ENCODE measurements around the gene GPR89A. TPM values are rescaled to one million over a fixed set of nuclear protein-coding genes. Genes with fewer than 3 reads are reported as not detected.
"Not testable (repeated sequence)": the region's sequence is repeated elsewhere in the genome, so short reads cannot be mapped to it uniquely, and the experiment has no call there.

GPR89A gene
- total and polyA plus RNA-seq, 2 experiments from 2014 or later, result 13.3 to 24.3 TPM

DNA sequence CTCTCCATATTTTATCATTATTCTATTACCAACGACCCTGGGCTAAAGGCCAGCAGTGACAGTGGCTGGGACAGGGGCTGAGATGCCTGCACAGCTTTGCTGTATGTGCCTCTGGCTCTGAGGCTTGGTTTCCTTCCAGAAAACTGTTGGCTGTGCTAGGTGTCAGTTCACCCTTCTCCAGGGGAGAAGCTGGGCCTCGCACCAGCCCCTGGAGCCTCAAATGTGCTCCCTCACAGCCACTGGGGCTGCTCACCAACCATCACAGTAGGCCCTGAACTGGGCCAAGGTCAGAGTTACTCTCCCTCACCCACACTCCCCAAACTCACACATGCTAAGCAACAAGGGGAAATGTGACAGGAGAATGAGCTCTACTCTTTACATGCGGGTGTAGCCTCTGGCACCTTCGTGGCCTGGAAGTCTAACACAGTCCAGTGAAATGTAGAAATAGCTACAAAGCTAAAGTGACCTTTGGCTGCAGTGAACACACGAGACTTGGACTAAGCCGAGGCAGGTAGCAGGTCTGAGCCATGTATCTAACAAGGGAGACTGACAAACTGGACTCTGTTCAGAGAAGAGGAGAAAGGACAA lies 106.8 kb downstream of the GPR89A start:
- Histone ChIP-seq H3K27ac (peak overlapping the region; percentile 60), H3K27me3 (no peaks in the 10 kb centered on the region), H3K9me3 (ENCODE audit: low read depth) (no peaks in the 10 kb centered on the region), H3K4me3 (no peak overlapping the region), H3K36me3 (no peaks in the 10 kb centered on the region), H3K4me1 (ENCODE audit: low read depth) (peaks cover 5% of the 10 kb centered on the region)
- no peak for TF ChIP-seq CTCF (IDR thresholded peaks at IDR 0.05; ENCODE audit: low read depth, low read length)
- no peak for DNase-seq (ENCODE audit: low read depth in 1 of 2, low spot score in 1 of 2)

GRCh38 chr1:145716641-145717345 lies 109.0 kb downstream of the GPR89A start:
- H3K36me3 ChIP-seq, result no peaks in the 10 kb centered on the region
- H3K4me3 ChIP-seq, result no peak overlapping the region
- TF ChIP-seq CTCF (IDR thresholded peaks at IDR 0.05; ENCODE audit: low read depth, low read length), result no peak
- H3K9me3 ChIP-seq (ENCODE audit: low read depth), result no peaks in the 10 kb centered on the region
- peak overlapping the region; percentile 18 for H3K27ac ChIP-seq
- H3K4me1 ChIP-seq (ENCODE audit: low read depth), result peaks cover 5% of the 10 kb centered on the region
- peak in 1 of 2 donors; percentile 42 for DNase-seq (ENCODE audit: low read depth in 1 of 2, low spot score in 1 of 2)
- peaks cover 4% of the 10 kb centered on the region for H3K27me3 ChIP-seq

- H3K4me3 ChIP-seq, result no peak overlapping the region
- no peak for DNase-seq (ENCODE audit: low read depth in 1 of 2, low spot score in 1 of 2)
- no peaks in the 10 kb centered on the region for H3K9me3 ChIP-seq (ENCODE audit: low read depth)
- H3K4me1 ChIP-seq (ENCODE audit: low read depth), result peaks cover 5% of the 10 kb centered on the region
- no peaks in the 10 kb centered on the region for H3K36me3 ChIP-seq
- H3K27me3 ChIP-seq, result peaks cover 4% of the 10 kb centered on the region
- no peak overlapping the region for H3K27ac ChIP-seq
- TF ChIP-seq CTCF (IDR thresholded peaks at IDR 0.05; ENCODE audit: low read depth, low read length), result no peak
These were observed 110.0 kb downstream of the GPR89A start for GRCh38 chr1:145717833-145718232.

- not testable (repeated sequence) for H3K27me3 ChIP-seq; DNase-seq (ENCODE audit: low read depth in 1 of 2, low spot score in 1 of 2); H3K36me3 ChIP-seq; H3K4me3 ChIP-seq; H3K9me3 ChIP-seq (ENCODE audit: low read depth); H3K27ac ChIP-seq; H3K4me1 ChIP-seq (ENCODE audit: low read depth)
These were observed 110.7 kb downstream of the GPR89A start for GRCh38 chr1:145718465-145718864.

DNA sequence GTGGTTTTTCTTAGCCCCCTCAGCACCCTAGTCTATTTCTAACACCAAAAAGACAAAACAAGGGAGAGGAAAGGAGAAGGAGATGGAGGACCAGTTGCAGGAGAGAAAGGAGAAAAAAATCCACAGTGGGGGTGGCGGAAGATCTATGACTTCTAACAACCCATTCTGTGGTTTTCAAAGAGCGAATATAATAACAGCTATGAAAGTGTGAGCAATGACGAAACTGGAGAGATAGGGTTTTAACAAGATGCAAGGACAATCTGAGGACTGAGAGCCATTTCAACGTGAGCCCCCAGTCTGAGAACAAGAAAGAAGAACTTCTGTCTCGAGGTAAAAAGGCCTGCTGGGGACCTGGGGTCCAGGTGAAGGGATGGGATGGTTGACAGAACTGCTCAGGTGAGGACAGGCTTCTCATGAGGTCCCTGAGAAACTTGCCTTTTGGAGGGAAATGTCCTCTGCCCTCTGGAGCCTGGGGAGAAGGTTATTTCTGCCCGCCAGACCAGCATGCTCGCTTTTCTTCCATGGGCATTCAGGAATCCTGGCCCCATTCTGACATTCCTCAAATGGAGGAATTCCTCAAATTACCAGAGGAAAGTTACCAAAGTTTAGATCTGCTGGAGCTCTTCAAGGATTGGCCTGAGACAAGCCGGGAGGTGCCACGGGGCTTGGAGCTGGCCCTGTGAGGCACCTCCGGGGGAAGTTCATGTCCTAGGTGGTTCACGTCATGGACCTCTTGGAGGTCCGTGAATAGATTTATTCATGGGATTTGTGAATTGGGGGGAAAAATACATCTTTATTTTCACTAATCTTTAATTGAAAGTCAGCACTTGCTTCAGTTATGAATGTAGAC lies 111.7 kb downstream of the GPR89A start, which contains the start of gene CD160:
TSS of gene CD160 (plus strand) at position 270 of the 850 bp plus-strand sequence. CDS start 8,829 bp downstream, outside the sequence.
- Histone ChIP-seq H3K27me3 (peaks cover 4% of the 10 kb centered on the region), H3K36me3 (no peaks in the 10 kb centered on the region), H3K9me3 (ENCODE audit: low read depth) (no peaks in the 10 kb centered on the region), H3K4me1 (ENCODE audit: low read depth) (peaks cover 5% of the 10 kb centered on the region), H3K4me3 (no peak within 1 kb of the TSS), H3K27ac (no peak within 1 kb of the TSS)
- TF ChIP-seq CTCF (IDR thresholded peaks at IDR 0.05; ENCODE audit: low read depth, low read length), result no peak
- DNase-seq (ENCODE audit: low read depth in 1 of 2, low spot score in 1 of 2), result no peak

Other genes starting within 250 kb of the GPR89A start
- gene NBPF20, start 182.4 kb upstream of the GPR89A start, total RNA-seq, result 1.3 and 2.4 TPM in 2 replicates
- 0.70 and 1.6 TPM in 2 replicates for gene NBPF20, start 182.4 kb upstream of the GPR89A start, polyA plus RNA-seq
- gene PDZK1, start 99.4 kb downstream of the GPR89A start, total RNA-seq, result 0.18 TPM in 1 of 2 replicates, not detected in the other
- 0.50 and 0.77 TPM in 2 replicates for gene PDZK1, start 99.4 kb downstream of the GPR89A start, polyA plus RNA-seq
- not detected in 2 replicates for gene CD160, start 111.5 kb downstream of the GPR89A start, total RNA-seq
- gene CD160, start 111.5 kb downstream of the GPR89A start, polyA plus RNA-seq, result 0.35 and 0.71 TPM in 2 replicates
- 15.7 and 18.8 TPM in 2 replicates for gene RNF115, start 216.1 kb downstream of the GPR89A start, total RNA-seq
- 12.9 and 14.5 TPM in 2 replicates for gene RNF115, start 216.1 kb downstream of the GPR89A start, polyA plus RNA-seq
- 31.4 and 34.9 TPM in 2 replicates for gene POLR3C, start 216.2 kb downstream of the GPR89A start, total RNA-seq
- gene POLR3C, start 216.2 kb downstream of the GPR89A start, polyA plus RNA-seq, result 33.2 and 44.6 TPM in 2 replicates
- gene NUDT17, start 237.6 kb downstream of the GPR89A start, total RNA-seq, result 19.7 and 23.1 TPM in 2 replicates
- gene NUDT17, start 237.6 kb downstream of the GPR89A start, polyA plus RNA-seq, result 15.7 and 17.0 TPM in 2 replicates